Breast epithelium (tissue), 3 donors: Measurements from ENCODE around the gene CRTAP.

ENCODE experiments used
- CTCF ChIP-seq, 3 donors: fragments of 450-650 bp; IDR thresholded peaks; one replicate each; pipeline ENCODE4 v1.5.1; 2016 to 2017; ENCODE audit warnings: antibody characterized with exemption in 3 of 3, mild to moderate bottlenecking in 3 of 3, moderate library complexity in 3 of 3
- POLR2A ChIP-seq: fragments of 450-650 bp; IDR thresholded peaks from one replicate; pipeline ENCODE4 v1.6.1; 2016; ENCODE audit warnings: antibody characterized with exemption, mild to moderate bottlenecking, moderate library complexity
- POLR2AphosphoS5 ChIP-seq, 3 donors: sonication (generic); formaldehyde crosslinking; IDR thresholded peaks; one replicate each; pipeline ENCODE4 v1.6.1; 2017; ENCODE audit warnings: antibody characterized with exemption in 3 of 3

GRCh38 chr3:33184863-33185262 is 71.0 kb downstream of the CRTAP start:
- no peak for TF ChIP-seq CTCF (IDR thresholded peaks at IDR 0.05)
- no peak for TF ChIP-seq POLR2AphosphoS5 (IDR thresholded peaks at IDR 0.05)
- no peak for TF ChIP-seq POLR2A
